Fibroblast of lung (primary cell): ENCODE results near the gene CDS1. TPM values are rescaled to one million over a fixed set of nuclear protein-coding genes. Genes with fewer than 3 reads are reported as not detected.

Source experiments
- DNase-seq, 2 donors: peaks; one replicate each; pipeline versions ENCODE4 v3.0.0 to v3.0.0-alpha.2; 2010; ENCODE audit warnings: low read depth in 2 of 2
- H2AFZ ChIP-seq: 2 replicates; pipeline ENCODE4 v1.5.1; 2012; ENCODE audit warnings: low read length, control low read depth, inconsistent platforms
- H3K27ac ChIP-seq: 2 replicates; pipeline ENCODE4 v1.5.1; 2011; ENCODE audit warnings: low read length, control low read depth; ENCODE audit not compliant: insufficient read depth
- H3K27me3 ChIP-seq: 2 replicates; pipeline ENCODE4 v1.5.1; 2011; ENCODE audit warnings: mild to moderate bottlenecking, low read length; ENCODE audit not compliant: control insufficient read depth, insufficient read depth
- H3K36me3 ChIP-seq: 2 replicates; pipeline ENCODE4 v1.5.1; 2011; ENCODE audit warnings: low read length; ENCODE audit not compliant: control insufficient read depth, insufficient read depth
- H3K4me1 ChIP-seq: 2 replicates; pipeline ENCODE4 v1.5.1; 2011; ENCODE audit warnings: low read length; ENCODE audit not compliant: control insufficient read depth, insufficient read depth; ENCODE audit errors: extremely low read depth
- H3K4me2 ChIP-seq: 2 replicates; pipeline ENCODE4 v1.5.1; 2011; ENCODE audit warnings: low read length, control low read depth; ENCODE audit not compliant: insufficient read depth; ENCODE audit errors: extremely low read depth
- H3K4me3 ChIP-seq, 4 experiments: fragments of 200-600 bp in 1 of 4; sonication (generic) in 1 of 4; replicated peaks in 1 of 4; 2 replicates each; pipeline ENCODE4 v1.5.1; 2011 to 2016; ENCODE audit warnings: low read length in 4 of 4, low read depth in 3 of 4, mild to moderate bottlenecking in 3 of 4, control low read depth in 2 of 4, inconsistent platforms in 1 of 4, mixed read lengths in 1 of 4; ENCODE audit not compliant: insufficient read depth in 1 of 4; ENCODE audit errors: control extremely low read depth in 1 of 4
- H3K79me2 ChIP-seq: 2 replicates; pipeline ENCODE4 v1.5.1; 2012; ENCODE audit warnings: mild to moderate bottlenecking, low read length, inconsistent platforms; ENCODE audit not compliant: control insufficient read depth, insufficient read depth
- H3K9ac ChIP-seq: 2 replicates; pipeline ENCODE4 v1.5.1; 2011; ENCODE audit warnings: mild to moderate bottlenecking, low read length, control low read depth; ENCODE audit not compliant: insufficient read depth
- H3K9me3 ChIP-seq: 2 replicates; pipeline ENCODE4 v1.5.1; 2012; ENCODE audit warnings: low read depth, low read length; ENCODE audit not compliant: control insufficient read depth, insufficient read depth
- H4K20me1 ChIP-seq: 2 replicates; pipeline ENCODE4 v1.5.1; 2011; ENCODE audit warnings: low read length; ENCODE audit not compliant: control insufficient read depth, insufficient read depth; ENCODE audit errors: extremely low read depth
- CTCF ChIP-seq, 2 donors: IDR thresholded peaks in 1 of 2; conservative IDR thresholded peaks in 1 of 2; 1 replicate in 1 of 2; 2 replicates in 1 of 2; pipeline ENCODE4 v1.5.1; 2011 to 2012; ENCODE audit warnings: low read length in 2 of 2, control low read depth in 1 of 2, inconsistent platforms in 1 of 2, low read depth in 1 of 2, mild to moderate bottlenecking in 1 of 2
- EZH2 ChIP-seq: IDR thresholded peaks from 2 replicates; pipeline ENCODE4 v1.5.1; 2012; ENCODE audit warnings: low read length, control low read depth, mild to moderate bottlenecking; ENCODE audit errors: missing control alignments
- polyA plus RNA-seq, 2 donors: library from polyadenylated mRNA; depleted of rRNA in 1 of 2; stranded (reverse) in 1 of 2; unstranded in 1 of 2; fragments of >200 nt; gene quantifications; 2 replicates each; pipeline ENCODE4 v1.2.1, GENCODE V29; 2011 to 2012; ENCODE audit warnings: missing spikeins in 1 of 2
- total RNA-seq: library from RNA; depleted of rRNA; stranded (reverse); fragments of >200 nt; gene quantifications from 2 replicates; pipeline ENCODE4 v1.2.1, GENCODE V29; 2014

Gene CDS1
- total and polyA plus RNA-seq, 2 donors (not counting 1 experiment from before 2014, with no cell fraction given), result 0.08 to 0.33 TPM

- Histone ChIP-seq H3K9ac (no peak overlapping the region), H3K27ac (no peak overlapping the region), H3K4me3 (no peak overlapping the region), H3K36me3 (peaks cover 13% of the 10 kb centered on the region), H3K4me1 (peaks cover 6% of the 10 kb centered on the region), H3K4me2 (no peak overlapping the region), H3K9me3 (no peaks in the 10 kb centered on the region), H2AFZ (no peak overlapping the region), H3K79me2 (no peaks in the 10 kb centered on the region), H3K27me3 (no peaks in the 10 kb centered on the region), H4K20me1 (no peaks in the 10 kb centered on the region)
- no peak for TF ChIP-seq CTCF (conservative IDR thresholded peaks at IDR 0.05 in 1 of 2, IDR thresholded peaks at IDR 0.05 in 1 of 2; ENCODE audit: low read depth in 1 of 2, low read length in 2 of 2)
- no peak for TF ChIP-seq EZH2
- DNase-seq, result no peak
These were observed 95.1 kb downstream of the CDS1 start for GRCh38 chr4:84677995-84678394.

GRCh38 chr4:84678976-84679744 is 96.2 kb downstream of the CDS1 start:
- no peaks in the 10 kb centered on the region for H4K20me1 ChIP-seq
- H3K36me3 ChIP-seq, result peaks cover 13% of the 10 kb centered on the region
- H3K9me3 ChIP-seq, result no peaks in the 10 kb centered on the region
- H3K4me3 ChIP-seq, result no peak overlapping the region
- no peaks in the 10 kb centered on the region for H3K79me2 ChIP-seq
- H3K9ac ChIP-seq, result no peak overlapping the region
- no peak for TF ChIP-seq EZH2
- no peak for TF ChIP-seq CTCF (conservative IDR thresholded peaks at IDR 0.05 in 1 of 2, IDR thresholded peaks at IDR 0.05 in 1 of 2; ENCODE audit: low read depth in 1 of 2, low read length in 2 of 2)
- H3K27me3 ChIP-seq, result no peaks in the 10 kb centered on the region
- H3K27ac ChIP-seq, result no peak overlapping the region
- H3K4me1 ChIP-seq, result peaks cover 6% of the 10 kb centered on the region
- no peak overlapping the region for H3K4me2 ChIP-seq
- no peak for DNase-seq
- no peak overlapping the region for H2AFZ ChIP-seq

GRCh38 chr4:84680956-84681355 is 98.0 kb downstream of the CDS1 start:
- Histone ChIP-seq H2AFZ (no peak overlapping the region), H3K9ac (no peak overlapping the region), H3K27me3 (no peaks in the 10 kb centered on the region), H3K79me2 (no peaks in the 10 kb centered on the region), H3K27ac (no peak overlapping the region), H3K4me2 (no peak overlapping the region), H3K4me1 (peaks cover 6% of the 10 kb centered on the region), H3K36me3 (peaks cover 13% of the 10 kb centered on the region), H3K9me3 (no peaks in the 10 kb centered on the region), H4K20me1 (no peaks in the 10 kb centered on the region), H3K4me3 (no peak overlapping the region)
- no peak for DNase-seq
- TF ChIP-seq EZH2, result no peak
- no peak for TF ChIP-seq CTCF (conservative IDR thresholded peaks at IDR 0.05 in 1 of 2, IDR thresholded peaks at IDR 0.05 in 1 of 2; ENCODE audit: low read depth in 1 of 2, low read length in 2 of 2)
